H1 (cell line): ENCODE data around the gene ERC1. TPM values are rescaled to one million over a fixed set of nuclear protein-coding genes. Genes with fewer than 3 reads are reported as not detected.

Experiments used
- CTCF ChIA-PET: fragments of 300-600 bp; sonication (Branson Sonifier 250); formaldehyde crosslinking; loops from one replicate; lab custom pipeline; 2021; ENCODE audit not compliant: partially characterized antibody; lab: Charles Lee
- POLR2A ChIA-PET: fragments of 300-600 bp; sonication (Branson Sonifier 250); formaldehyde crosslinking; loops from one replicate; lab custom pipeline; 2021; ENCODE audit warnings: inconsistent platforms; ENCODE audit not compliant: partially characterized antibody; lab: Charles Lee
- DNase-seq, 2 experiments: peaks; one replicate each; pipeline versions ENCODE4 v3.0.0 to v3.0.0-alpha.2; 2010 to 2022; ENCODE audit warnings: low spot score in 2 of 2, low read depth in 1 of 2, mixed read lengths in 1 of 2
- FAIRE-seq: peaks from 2 replicates; lab custom pipeline; 2011; peaks lifted over from hg19 to GRCh38; lab: Jason Lieb, UNC
- H2AFZ ChIP-seq: 2 replicates; pipeline ENCODE4 v1.8.1; 2012; ENCODE audit warnings: low read length, inconsistent platforms
- H2AK5ac ChIP-seq: 2 replicates; pipeline ENCODE4 v1.6.1; 2013; ENCODE audit warnings: low read depth, low read length
- H2BK120ac ChIP-seq: replicated peaks from 2 replicates; pipeline ENCODE3; 2013; ENCODE audit warnings: low read depth, low read length, inconsistent platforms
- H2BK12ac ChIP-seq: 2 replicates; pipeline ENCODE4 v1.6.1; 2013; ENCODE audit warnings: low read depth, low read length
- H2BK15ac ChIP-seq: 2 replicates; pipeline ENCODE4 v1.6.1; 2013; ENCODE audit warnings: low read length
- H2BK20ac ChIP-seq: 2 replicates; pipeline ENCODE4 v1.6.1; 2013; ENCODE audit warnings: low read length
- H2BK5ac ChIP-seq: 2 replicates; pipeline ENCODE4 v1.6.1; 2013; ENCODE audit warnings: low read depth, low read length
- H3K14ac ChIP-seq: 2 replicates; pipeline ENCODE4 v1.6.1; 2013; ENCODE audit warnings: inconsistent platforms; ENCODE audit not compliant: insufficient read length
- H3K18ac ChIP-seq: 2 replicates; pipeline ENCODE4 v1.6.1; 2013; ENCODE audit warnings: low read length; ENCODE audit errors: extremely low read depth
- H3K23ac ChIP-seq: 2 replicates; pipeline ENCODE4 v1.6.1; 2013; ENCODE audit warnings: inconsistent platforms; ENCODE audit not compliant: insufficient read length
- H3K23me2 ChIP-seq: 2 replicates; pipeline ENCODE4 v1.6.1; 2013; ENCODE audit warnings: low read depth, low read length
- H3K27ac ChIP-seq: 2 replicates; pipeline ENCODE4 v1.6.1; 2011; ENCODE audit warnings: low read depth, low read length, inconsistent platforms
- H3K27me3 ChIP-seq, 4 experiments: replicated peaks in 1 of 4; 1 replicate in 1 of 4; 2 replicates in 3 of 4; pipeline versions ENCODE4 v1.6.1 to v1.8.1; 2011 to 2013; ENCODE audit warnings: low read length in 3 of 4, mild to moderate bottlenecking in 3 of 4, inconsistent platforms in 2 of 4, mixed read lengths in 2 of 4, moderate library complexity in 1 of 4; ENCODE audit not compliant: control insufficient read depth in 3 of 4, insufficient read depth in 3 of 4; ENCODE audit errors: extremely low read depth in 1 of 4
- H3K36me3 ChIP-seq, 4 experiments: 2 replicates each; pipeline versions ENCODE4 v1.6.1 to v1.8.1; 2011 to 2013; ENCODE audit warnings: mild to moderate bottlenecking in 4 of 4, low read length in 3 of 4, moderate library complexity in 2 of 4, control low read depth in 1 of 4, inconsistent platforms in 1 of 4; ENCODE audit not compliant: insufficient read depth in 4 of 4, control insufficient read depth in 2 of 4
- H3K4ac ChIP-seq: replicated peaks from 2 replicates; pipeline ENCODE3; 2013; ENCODE audit warnings: low read length, low read depth, mixed read lengths, inconsistent platforms; ENCODE audit not compliant: insufficient read length
- H3K4me1 ChIP-seq, 4 experiments: replicated peaks in 1 of 4; 1 replicate in 1 of 4; 2 replicates in 3 of 4; pipeline versions ENCODE4 v1.6.1 to v1.8.1; 2011 to 2013; ENCODE audit warnings: low read length in 3 of 4, inconsistent platforms in 2 of 4, mixed read lengths in 1 of 4; ENCODE audit not compliant: insufficient read depth in 4 of 4, control insufficient read depth in 3 of 4
- H3K4me2 ChIP-seq, 2 experiments: 2 replicates each; pipeline versions ENCODE4 v1.6.1 to v1.8.1; 2011 to 2013; ENCODE audit warnings: low read depth in 2 of 2, low read length in 2 of 2, control low read depth in 1 of 2, inconsistent platforms in 1 of 2, mild to moderate bottlenecking in 1 of 2; ENCODE audit not compliant: insufficient read depth in 1 of 2
- H3K4me3 ChIP-seq, 4 experiments: fragments of 200-600, 300-600 bp in 1 of 4; sonication (generic), shearing (Covaris generic), sonication (Bioruptor Twin) in 1 of 4; 2 replicates each; pipeline versions ENCODE4 v1.5.1 to v1.8.1; 2011 to 2016; ENCODE audit warnings: low read length in 4 of 4, low read depth in 3 of 4, control low read depth in 2 of 4, inconsistent platforms in 2 of 4, mild to moderate bottlenecking in 2 of 4, mixed read lengths in 1 of 4, moderate library complexity in 1 of 4; ENCODE audit not compliant: insufficient read depth in 2 of 4; ENCODE audit errors: extremely low read depth in 1 of 4
- H3K56ac ChIP-seq: replicated peaks from 2 replicates; pipeline ENCODE3; 2013; ENCODE audit warnings: low read depth, mild to moderate bottlenecking, mixed read lengths, low read length, inconsistent platforms; ENCODE audit not compliant: insufficient read length
- H3K79me1 ChIP-seq: 2 replicates; pipeline ENCODE4 v1.6.1; 2013; ENCODE audit warnings: low read depth, low read length, control low read depth
- H3K79me2 ChIP-seq, 2 experiments: 2 replicates each; pipeline versions ENCODE4 v1.6.1 to v1.8.1; 2012 to 2013; ENCODE audit warnings: low read length in 2 of 2, mild to moderate bottlenecking in 2 of 2, inconsistent platforms in 1 of 2; ENCODE audit not compliant: insufficient read depth in 2 of 2, control insufficient read depth in 1 of 2
- H3K9ac ChIP-seq, 4 experiments: replicated peaks in 1 of 4; 1 replicate in 1 of 4; 2 replicates in 3 of 4; pipeline versions ENCODE4 v1.6.1 to v1.8.1; 2011 to 2013; ENCODE audit warnings: low read depth in 3 of 4, low read length in 3 of 4, control low read depth in 2 of 4, mild to moderate bottlenecking in 2 of 4, moderate library complexity in 2 of 4, inconsistent platforms in 1 of 4; ENCODE audit errors: extremely low read depth in 1 of 4
- H3K9me3 ChIP-seq, 2 experiments: 2 replicates each; pipeline versions ENCODE4 v1.6.1 to v1.8.1; 2012 to 2013; ENCODE audit warnings: mild to moderate bottlenecking in 2 of 2, moderate library complexity in 2 of 2, control low read depth in 1 of 2, inconsistent platforms in 1 of 2, low read depth in 1 of 2, low read length in 1 of 2, mixed read lengths in 1 of 2; ENCODE audit not compliant: insufficient read depth in 2 of 2
- H4K20me1 ChIP-seq, 2 experiments: replicated peaks in 1 of 2; 2 replicates each; pipeline versions ENCODE3 to v1.8.1; 2011 to 2013; ENCODE audit warnings: inconsistent platforms in 2 of 2, low read length in 2 of 2, mild to moderate bottlenecking in 1 of 2; ENCODE audit not compliant: insufficient read depth in 2 of 2, control insufficient read depth in 1 of 2
- H4K5ac ChIP-seq: 2 replicates; pipeline ENCODE4 v1.6.1; 2013; ENCODE audit warnings: low read length, low read depth, mixed read lengths, inconsistent platforms; ENCODE audit not compliant: insufficient read length
- H4K8ac ChIP-seq: 2 replicates; pipeline ENCODE4 v1.8.0; 2013; ENCODE audit warnings: mild to moderate bottlenecking, moderate library complexity, low read length, inconsistent platforms; ENCODE audit not compliant: insufficient read depth; ENCODE audit errors: extremely low read depth
- H4K91ac ChIP-seq: replicated peaks from 2 replicates; pipeline ENCODE3; 2013; ENCODE audit warnings: low read length, mixed read lengths, inconsistent platforms; ENCODE audit not compliant: insufficient read length
- BACH1 ChIP-seq: IDR thresholded peaks from 2 replicates; pipeline ENCODE4 v1.6.1; 2012; ENCODE audit warnings: low read length, improper control_type of control experiment
- CTBP2 ChIP-seq: IDR thresholded peaks from 2 replicates; pipeline ENCODE4 v1.7.0; 2011; ENCODE audit warnings: borderline replicate concordance, mild to moderate bottlenecking, moderate library complexity, mixed read lengths, low read length; ENCODE audit not compliant: insufficient read depth, insufficient read length
- GABPA ChIP-seq: IDR thresholded peaks from 2 replicates; pipeline ENCODE4 v1.6.1; 2011; ENCODE audit warnings: mild to moderate bottlenecking, low read length, moderate library complexity, borderline replicate concordance; ENCODE audit not compliant: insufficient read depth
- SRF ChIP-seq: IDR thresholded peaks from 2 replicates; pipeline ENCODE4 v1.6.1; 2011; ENCODE audit warnings: mild to moderate bottlenecking, low read depth, low read length, moderate library complexity
- TAF1 ChIP-seq: IDR thresholded peaks from 2 replicates; pipeline ENCODE4 v1.6.1; 2011; ENCODE audit warnings: mild to moderate bottlenecking, low read depth, low read length
- WGBS, 2 experiments: shearing (Covaris generic) in 1 of 2; methylation state at CpG; one replicate each; pipeline versions ENCODE4 v1.1.6 to v1.1.7; 2013 to 2015; ENCODE audit warnings: low lambda C conversion rate in 2 of 2, mixed read lengths in 2 of 2, inconsistent platforms in 1 of 2, low coverage in 1 of 2, missing lambda C conversion rate in 1 of 2; ENCODE audit not compliant: insufficient replicate concordance in 2 of 2, insufficient coverage in 1 of 2, insufficient read length in 1 of 2; ENCODE audit errors: extremely low coverage in 1 of 2, missing lambda C conversion rate in 1 of 2; 5-methylcytosine and 5-hydroxymethylcytosine counted together
- polyA plus RNA-seq, 7 experiments: library from polyadenylated mRNA; depleted of rRNA in 3 of 7; stranded (reverse) in 5 of 7; unstranded in 2 of 7; fragments of >200 nt in 5 of 7; fragments of 200-250 nt in 2 of 7; gene quantifications; 1 replicate in 5 of 7; 2 replicates in 1 of 7; 4 replicates in 1 of 7; pipeline versions ENCODE4 v1.2.1 to v1.2.3, GENCODE V29; 2011 to 2013; ENCODE audit warnings: missing spikeins in 2 of 7, mixed read lengths in 2 of 7
- total RNA-seq: library from RNA; stranded (reverse); fragmentation: NEBNext Ultra II Directional; extraction: Animal tissue kit (Norgen Biotek cat#: 25700); gene quantifications from 2 replicates; pipeline ENCODE4 v1.2.1, GENCODE V29; 2021
- TF ChIP-seq, protein P1 (sequence below): IDR thresholded peaks from 2 replicates; pipeline ENCODE4 v1.6.1; 2012; ENCODE audit warnings: low read length, inconsistent platforms

Gene ERC1
- total and polyA plus RNA-seq, 2 of the 8 experiments (the other 6 are each of a cell fraction or from before 2014, with no cell fraction given): 7.8 to 45.7 TPM

DNA sequence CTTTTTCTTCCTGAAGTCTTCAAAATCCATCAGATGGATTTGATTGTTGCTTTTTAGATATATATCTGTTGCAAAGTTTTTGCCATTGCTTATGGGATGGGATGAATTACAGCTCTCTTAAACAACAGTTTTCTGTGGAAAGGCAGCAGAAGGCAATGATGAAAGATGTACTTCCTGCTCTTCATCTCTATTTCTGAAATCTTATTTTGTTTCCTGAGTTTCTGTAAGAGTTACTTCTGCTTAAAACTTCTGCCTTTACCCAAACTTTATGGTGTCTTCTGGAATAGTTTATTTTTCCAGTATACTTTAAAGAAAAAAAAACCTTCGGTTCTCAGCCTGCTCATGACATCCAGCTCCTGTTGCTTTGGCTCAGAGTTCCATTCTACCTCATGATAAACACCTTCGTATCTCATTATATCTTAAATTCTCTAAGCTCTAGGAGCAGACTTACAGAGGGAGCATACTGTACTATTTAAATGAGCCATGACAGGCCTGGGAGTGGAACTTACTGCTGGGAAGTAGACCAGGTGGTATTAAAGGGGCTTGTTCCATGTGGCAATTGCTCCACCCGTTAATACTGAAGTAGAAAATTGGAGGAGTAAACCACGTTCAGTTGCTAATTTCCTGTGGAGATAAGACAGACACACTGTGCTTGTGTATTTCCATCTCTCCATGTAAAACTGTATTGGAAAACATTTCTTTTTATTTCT, 314.9 kb downstream of the ERC1 start:
- ChIA-PET CTCF (interaction anchor here (1.0 to 1.6 kb wide), 3 partner anchors 12 to 188 kb away, joined by 3 to 4 read pairs (median 4); no protein-coding TSS in a partner anchor), POLR2A (interaction anchor here (0.6 kb wide), 1 partner anchor 213 kb away, joined by 3 read pairs; no protein-coding TSS in a partner anchor)
- TF ChIP-seq TAF1 (no peak), SRF (no peak), CTBP2 (no peak), BACH1 (no peak), GABPA (no peak)
- TF ChIP-seq, protein P1, sequence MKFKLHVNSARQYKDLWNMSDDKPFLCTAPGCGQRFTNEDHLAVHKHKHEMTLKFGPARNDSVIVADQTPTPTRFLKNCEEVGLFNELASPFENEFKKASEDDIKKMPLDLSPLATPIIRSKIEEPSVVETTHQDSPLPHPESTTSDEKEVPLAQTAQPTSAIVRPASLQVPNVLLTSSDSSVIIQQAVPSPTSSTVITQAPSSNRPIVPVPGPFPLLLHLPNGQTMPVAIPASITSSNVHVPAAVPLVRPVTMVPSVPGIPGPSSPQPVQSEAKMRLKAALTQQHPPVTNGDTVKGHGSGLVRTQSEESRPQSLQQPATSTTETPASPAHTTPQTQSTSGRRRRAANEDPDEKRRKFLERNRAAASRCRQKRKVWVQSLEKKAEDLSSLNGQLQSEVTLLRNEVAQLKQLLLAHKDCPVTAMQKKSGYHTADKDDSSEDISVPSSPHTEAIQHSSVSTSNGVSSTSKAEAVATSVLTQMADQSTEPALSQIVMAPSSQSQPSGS: no peak
- H2BK5ac ChIP-seq: no peak overlapping the region
- no peak overlapping the region for H2AFZ ChIP-seq
- H4K91ac ChIP-seq: no peak overlapping the region
- no peaks in the 10 kb centered on the region for H3K79me1 ChIP-seq
- no peaks in the 10 kb centered on the region for H3K79me2 ChIP-seq
- WGBS, 2 experiments: 90% methylated on average over 4 of the region's 4 CpGs; no CpG with 5 or more reads in 1 of the 2 experiments
- no peak for DNase-seq
- no peak overlapping the region for H2BK20ac ChIP-seq
- no peaks in the 10 kb centered on the region for H3K23me2 ChIP-seq
- no peak overlapping the region for H3K18ac ChIP-seq
- H3K4ac ChIP-seq: no peak overlapping the region
- H2AK5ac ChIP-seq: no peak overlapping the region
- H2BK12ac ChIP-seq: no peak overlapping the region
- no peak for FAIRE-seq
- H4K20me1 ChIP-seq: no peaks in the 10 kb centered on the region
- H4K8ac ChIP-seq: no peak overlapping the region
- no peak overlapping the region for H3K9ac ChIP-seq
- no peak overlapping the region for H3K4me2 ChIP-seq
- no peak overlapping the region for H4K5ac ChIP-seq
- no peaks in the 10 kb centered on the region for H3K4me1 ChIP-seq
- H2BK120ac ChIP-seq: no peak overlapping the region
- no peak overlapping the region for H3K4me3 ChIP-seq
- H2BK15ac ChIP-seq: no peak overlapping the region
- no peaks in the 10 kb centered on the region for H3K27me3 ChIP-seq
- H3K36me3 ChIP-seq: no peaks in the 10 kb centered on the region
- no peak overlapping the region for H3K14ac ChIP-seq
- H3K9me3 ChIP-seq: no peaks in the 10 kb centered on the region
- no peak overlapping the region for H3K56ac ChIP-seq
- no peak overlapping the region for H3K23ac ChIP-seq
- H3K27ac ChIP-seq: no peak overlapping the region
